Right lung (tissue), 5 donors: ENCODE results near the gene ATXN1. TPM values are rescaled to one million over a fixed set of nuclear protein-coding genes. Genes with fewer than 3 reads are reported as not detected.

Source experiments
- DNase-seq, 2 donors: peaks; one replicate each; pipeline ENCODE4 v3.0.0-alpha.2; 2013
- polyA plus RNA-seq, 5 donors: library from polyadenylated mRNA; unstranded; fragments of 120-200 nt; gene quantifications; one replicate each; pipeline versions ENCODE4 v1.2.1 to v1.2.3, GENCODE V29; 2013; ENCODE audit warnings: inconsistent platforms in 1 of 5, low replicate concordance in 1 of 5; ENCODE audit not compliant: insufficient read length in 5 of 5, insufficient read depth in 1 of 5

The ATXN1 gene
- polyA plus RNA-seq, 5 donors = 17.6 to 28.3 (median 25.1) TPM

DNA sequence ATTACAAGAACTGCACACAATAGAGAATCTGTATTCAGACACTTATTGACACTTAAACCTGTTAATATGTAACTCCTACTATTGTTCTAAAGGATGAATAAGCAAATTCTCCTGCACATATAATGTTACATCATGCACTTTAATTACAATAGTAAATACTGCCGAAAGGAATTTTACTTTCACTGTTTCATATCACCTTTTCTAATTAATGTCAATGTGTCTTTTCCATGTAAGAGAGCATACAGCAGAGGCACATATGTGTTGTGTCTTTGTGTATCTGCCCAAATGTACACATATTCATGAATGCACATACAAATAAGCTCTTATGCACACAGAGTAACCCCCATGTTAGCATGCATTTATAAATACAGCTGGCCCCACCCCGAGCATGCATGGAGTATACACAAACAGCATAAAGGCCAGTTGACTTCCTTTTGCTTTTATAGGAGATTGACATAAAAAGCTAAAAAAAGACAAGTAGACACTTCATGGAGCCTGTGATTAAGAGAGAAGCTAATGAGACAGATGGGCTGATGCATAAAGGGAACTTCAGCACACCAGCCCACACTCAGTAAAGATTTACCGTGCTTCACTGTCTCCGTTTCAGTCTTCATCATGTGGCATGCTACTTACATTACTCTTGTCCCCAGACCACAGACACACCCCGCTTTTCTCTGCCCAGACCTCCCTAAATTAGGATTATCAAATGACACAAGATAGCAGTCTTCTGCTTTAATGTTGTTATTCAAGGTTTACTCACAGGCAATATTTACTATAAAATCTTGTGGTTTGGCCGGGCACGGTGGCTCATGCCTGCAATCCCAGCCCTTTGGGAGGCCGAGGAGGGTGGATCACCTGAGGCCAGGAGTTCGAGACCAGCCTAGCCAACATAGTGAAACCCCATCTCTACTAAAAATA is 184.6 kb downstream of the ATXN1 start:
- no peak for DNase-seq

DNA sequence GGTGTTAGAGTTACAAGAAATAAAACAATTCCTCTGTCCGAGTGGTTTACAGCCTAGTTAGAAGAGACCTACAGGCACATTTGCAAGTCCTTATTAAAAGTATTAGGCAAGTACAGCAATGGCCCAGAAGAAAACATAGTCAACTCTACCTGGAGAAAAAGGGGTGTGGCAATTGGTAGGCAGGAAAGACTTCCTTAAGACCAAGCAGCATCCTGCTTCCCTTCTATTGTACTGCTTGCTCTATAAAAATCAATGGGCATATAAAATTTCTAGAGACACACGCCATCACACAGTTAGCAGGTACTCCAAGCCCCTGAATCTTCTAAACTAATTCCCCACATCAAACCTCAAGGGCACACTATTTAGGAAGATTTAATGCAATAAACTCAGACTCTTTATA is 185.6 kb downstream of the ATXN1 start:
- no peak for DNase-seq

DNA sequence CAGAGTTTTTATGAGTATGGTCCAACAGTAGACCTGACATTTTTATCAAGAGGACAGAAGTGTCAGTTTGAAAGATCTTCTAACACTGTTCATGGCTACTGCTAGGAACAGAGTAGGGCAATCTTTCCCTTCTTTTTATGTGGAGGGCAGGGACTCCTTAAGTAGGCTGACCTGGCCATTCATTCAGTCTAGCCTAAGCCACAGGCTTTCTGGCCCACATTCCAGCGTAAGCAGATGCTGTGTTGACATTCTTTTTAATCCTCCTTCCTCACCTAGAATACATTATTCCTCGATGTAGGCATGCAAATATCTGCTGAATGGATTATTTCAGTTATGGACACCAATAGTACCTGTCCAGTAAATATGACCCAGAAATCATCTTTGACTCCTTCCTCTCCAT is 188.3 kb downstream of the ATXN1 start:
- no peak for DNase-seq

DNA sequence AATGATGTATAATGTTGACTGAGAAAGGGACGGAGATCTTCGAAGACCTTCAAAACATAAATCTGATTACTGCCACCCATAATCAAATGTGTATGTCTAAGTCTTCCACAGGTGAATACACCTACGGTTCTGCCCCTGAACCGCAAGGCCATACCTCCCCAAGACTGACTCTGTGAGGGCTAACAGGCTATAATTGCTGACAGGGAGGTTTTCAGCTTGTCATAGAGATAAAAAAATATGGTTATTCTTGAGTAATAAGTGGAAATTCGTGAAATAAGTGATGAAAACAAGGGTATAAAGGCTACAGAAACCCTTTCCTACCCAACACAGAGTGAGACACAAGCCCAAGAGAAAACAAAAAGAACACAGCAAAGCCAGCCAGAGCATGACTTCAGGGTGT is 188.9 kb downstream of the ATXN1 start:
- no peak for DNase-seq

DNA sequence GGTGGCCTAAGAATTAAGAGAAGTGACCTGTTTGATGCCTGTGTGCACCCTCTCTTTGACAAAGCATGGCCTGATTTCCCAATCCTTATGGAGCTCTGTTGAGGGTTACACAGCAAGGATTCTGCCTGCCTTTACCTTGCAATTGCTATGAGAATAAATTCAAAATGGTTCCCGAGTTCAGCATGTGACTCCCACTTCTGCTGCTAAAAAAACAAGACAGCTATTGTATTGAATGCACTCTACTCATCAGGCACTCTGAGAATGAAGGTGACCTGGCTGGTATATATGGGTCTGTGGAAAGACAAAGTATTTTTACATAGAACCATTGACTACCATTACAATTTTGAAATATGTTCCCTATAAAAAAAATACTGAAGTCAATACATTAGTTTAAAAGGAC is 190.3 kb downstream of the ATXN1 start:
- no peak for DNase-seq

DNA sequence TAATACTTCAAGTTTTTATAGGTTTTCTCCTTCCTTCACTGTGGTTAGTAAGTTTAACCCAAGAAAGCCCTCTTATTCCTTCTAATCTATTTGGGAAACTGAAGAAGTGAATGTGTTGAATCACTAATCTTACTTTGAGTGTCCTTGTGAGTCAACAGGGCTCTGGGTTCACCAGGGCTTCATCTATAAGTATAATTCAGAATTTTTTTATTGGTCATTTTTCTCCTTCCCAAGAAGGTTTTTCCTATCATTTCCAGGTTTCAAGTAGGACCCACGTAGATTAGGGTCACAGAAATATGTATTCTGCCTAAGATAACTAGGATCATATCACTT is 191.1 kb downstream of the ATXN1 start:
- DNase-seq = no peak

DNA sequence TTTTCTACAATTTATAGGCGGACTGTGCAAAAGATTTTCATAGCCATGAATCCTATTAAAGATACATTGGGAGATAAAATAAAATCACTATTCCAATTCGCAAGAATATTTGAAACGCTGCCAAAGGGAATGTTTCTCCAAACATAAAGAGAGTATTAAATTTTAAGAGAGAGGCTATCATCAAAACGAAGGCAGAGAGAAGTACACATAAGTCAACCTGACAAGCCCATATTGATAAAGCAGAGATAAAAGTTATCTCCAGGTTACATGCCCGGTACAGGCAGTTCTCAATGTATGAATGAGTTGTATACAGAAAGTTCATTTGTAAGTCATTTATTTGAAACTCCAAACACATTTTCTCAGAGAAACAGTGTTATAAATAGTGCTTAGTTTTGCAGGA is 193.1 kb downstream of the ATXN1 start:
- DNase-seq = no peak

DNA sequence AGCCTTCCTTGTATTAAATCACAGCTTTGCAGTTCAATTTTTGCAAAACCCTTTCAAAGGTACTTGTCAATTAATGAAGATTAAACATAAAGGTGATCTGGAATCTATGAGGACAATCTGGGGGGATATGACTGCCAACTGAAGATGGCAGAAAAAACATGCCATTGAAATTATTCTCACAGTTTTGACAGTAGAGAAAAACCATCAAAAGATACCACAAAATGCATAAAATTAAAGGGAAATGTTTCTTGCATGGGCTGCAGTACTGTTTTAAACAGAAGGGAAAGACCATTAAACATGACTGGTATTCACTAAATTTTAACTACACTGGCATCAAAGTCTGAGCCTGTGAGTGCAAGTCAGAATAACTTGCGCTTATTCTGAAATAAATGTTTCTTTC is 194.2 kb downstream of the ATXN1 start:
- DNase-seq = no peak

DNA sequence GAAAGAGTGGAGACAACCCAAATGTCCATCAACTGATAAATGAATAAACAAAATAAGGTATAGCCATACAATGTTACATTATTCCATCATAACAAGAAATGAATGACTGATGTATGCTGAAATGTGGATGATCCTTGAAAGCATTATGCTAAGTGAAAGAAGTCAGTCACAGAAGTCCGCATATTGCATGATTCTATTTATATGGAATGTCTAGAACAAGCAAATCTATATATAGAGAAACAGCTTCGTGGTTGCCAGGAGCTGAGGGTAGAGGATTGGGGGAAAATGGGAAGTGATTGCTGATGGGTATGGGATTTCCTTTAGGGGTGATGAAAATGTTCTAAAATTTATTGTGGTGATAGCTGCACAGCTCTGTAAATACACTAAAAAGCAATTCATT is 196.8 kb downstream of the ATXN1 start:
- no peak for DNase-seq

DNA sequence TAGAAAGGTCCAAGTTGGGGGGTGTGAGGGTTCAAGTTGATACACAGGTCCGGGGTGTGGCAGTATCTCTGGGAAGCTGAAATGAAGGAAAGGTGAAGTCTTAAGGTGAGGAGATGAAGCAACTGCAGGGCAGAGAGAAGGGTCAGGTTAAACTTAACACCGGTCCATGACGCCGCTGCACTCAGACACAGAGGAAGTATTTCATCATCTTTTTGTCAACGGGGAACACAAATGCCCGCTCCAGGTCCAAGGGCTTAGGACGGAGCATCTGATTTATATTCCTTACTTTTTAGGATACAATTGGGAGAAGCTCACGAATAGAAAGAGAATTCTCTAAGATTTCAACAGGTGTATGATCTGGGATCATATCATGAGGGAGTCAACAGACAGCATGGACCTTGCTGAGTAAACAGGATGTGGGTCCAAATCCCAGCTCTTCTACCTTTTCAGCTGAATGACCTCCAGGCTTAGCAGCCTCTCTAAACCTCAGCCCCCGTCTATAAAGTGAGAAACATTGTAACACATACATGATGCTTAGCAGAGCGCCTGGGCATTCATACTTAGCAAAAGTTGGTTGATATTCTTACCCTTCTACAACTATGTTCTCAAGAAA is 197.5 kb downstream of the ATXN1 start:
- no peak for DNase-seq

DNA sequence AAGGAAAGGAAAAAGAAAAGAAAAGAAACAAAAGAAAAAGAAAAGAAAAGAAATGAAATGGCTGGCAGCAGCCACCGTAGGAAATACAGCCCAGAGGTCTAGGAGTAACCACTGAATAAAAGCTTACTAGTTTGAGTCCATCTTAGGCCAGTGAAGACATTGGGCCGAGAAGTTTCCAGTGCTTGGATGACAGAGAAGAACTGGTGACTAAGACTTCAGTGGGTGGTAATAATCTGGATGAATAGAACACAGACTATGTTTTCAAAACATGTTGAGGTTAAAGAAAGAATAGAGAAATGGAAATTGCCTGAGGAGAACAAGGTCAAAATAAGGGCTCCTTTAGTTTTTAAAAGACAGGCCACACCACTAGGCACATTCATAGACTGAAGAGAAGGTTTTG is 198.8 kb downstream of the ATXN1 start:
- no peak for DNase-seq

DNA sequence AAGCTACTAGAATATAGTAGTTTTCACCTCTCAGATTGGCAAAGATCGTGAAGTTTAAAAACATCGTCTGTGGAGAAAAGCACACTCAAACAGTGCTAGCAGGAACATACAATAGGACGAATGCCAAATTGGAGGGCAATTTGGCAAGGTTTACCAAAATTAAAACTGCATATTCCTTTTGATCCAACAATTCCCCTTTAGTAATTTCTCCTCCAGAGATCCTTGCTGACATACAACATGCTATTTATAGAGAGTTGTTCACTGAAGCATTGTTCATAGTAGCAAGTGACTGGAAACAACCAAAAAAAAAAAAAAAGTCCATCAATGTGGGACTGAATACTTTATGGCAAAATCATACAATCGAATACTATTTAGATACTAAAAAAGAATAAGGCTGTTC is 202.2 kb downstream of the ATXN1 start:
- no peak for DNase-seq

DNA sequence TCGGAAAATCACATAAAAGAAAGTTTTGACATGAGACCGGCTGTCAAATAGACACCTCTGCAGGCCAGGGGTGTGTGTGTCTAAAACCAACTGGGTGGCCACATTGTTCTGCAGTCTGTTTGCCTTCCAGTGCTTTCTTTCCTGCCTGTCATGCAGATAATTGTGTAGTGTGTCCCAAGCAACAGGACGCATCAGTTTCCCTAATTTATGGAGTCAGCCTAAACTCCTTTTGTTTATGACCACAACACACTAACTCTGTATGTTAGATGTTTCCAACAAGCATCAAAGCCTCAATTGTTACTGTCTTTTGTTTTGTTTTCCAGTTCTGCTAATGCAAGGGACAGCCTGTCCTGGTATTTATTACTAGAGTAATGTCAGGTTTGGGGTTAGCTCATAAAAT is 205.7 kb downstream of the ATXN1 start:
- DNase-seq = no peak

DNA sequence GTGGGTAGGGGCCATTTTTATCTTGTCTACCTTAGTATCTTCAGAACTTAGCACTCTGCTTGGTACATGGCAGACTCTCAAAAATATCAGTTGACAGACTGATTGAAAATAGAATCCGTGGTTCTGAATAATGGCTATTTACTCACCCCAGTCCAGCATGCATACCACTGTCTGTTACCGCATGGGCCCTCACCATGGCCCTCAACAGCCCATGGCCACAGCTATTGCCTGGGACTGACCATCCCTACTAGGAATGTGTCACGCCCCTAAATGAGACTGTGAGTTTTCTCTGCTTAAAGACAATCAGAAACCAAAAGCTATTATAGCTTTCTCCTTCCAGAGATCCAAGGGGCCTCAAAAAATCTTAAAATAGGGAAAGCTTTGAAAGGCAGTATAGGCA is 207.7 kb downstream of the ATXN1 start:
- DNase-seq = no peak

DNA sequence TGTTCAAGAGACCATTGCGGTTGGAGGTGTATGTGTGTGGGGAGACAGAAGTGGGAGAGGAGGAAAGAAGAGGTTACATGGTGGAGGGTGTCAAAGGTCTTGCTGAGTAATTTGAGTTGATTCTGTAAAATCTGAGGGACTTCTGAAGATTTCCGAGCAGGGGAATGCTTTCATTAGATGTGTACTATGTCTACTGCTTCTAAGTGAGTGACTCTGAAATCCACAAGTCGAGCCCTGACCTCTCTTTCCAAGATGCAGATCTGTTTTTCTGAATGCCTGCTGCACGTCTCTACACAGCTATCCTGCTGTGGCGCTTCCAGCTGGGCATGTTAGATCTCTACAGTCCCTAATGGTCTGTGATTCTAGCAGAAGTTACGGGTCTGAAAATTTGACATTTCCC is 209.8 kb downstream of the ATXN1 start:
- no peak for DNase-seq

DNA sequence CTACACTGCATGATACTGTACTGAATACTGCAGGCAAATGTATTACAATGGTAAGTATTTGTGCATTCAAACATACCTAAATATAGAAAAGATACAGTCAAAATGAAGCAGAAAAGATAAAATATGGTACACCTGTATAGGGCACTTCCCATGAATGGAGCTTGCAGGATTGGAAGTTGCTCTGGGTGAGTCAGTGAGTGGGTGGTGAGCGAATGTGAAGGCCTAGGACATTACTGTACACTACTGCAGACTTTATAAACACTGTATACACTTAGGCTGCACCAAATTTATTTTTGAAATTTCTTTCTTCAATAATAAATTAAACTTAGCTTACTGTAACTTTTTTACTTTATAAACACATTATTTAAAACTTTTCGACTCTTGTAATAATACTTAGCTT is 213.1 kb downstream of the ATXN1 start:
- no peak for DNase-seq

DNA sequence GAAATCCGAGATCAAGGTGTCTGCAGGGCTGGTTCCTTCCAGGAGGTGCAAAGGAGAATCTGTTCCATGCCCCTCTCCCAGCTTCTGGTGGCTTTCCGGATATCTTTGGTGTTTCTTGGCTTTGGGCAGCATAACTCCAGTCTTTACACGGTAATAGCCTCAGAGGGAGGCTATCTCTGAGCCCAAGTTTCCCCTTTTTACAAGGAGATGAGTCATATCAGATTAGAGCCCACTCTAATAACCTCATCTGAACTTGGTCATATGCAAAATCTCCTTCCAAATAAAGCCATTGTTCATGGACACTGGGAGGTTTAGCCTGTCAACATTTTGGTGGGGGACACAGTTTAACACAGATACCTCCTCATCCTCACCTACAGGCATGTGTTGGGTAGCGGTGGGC is 213.7 kb downstream of the ATXN1 start:
- no peak for DNase-seq

DNA sequence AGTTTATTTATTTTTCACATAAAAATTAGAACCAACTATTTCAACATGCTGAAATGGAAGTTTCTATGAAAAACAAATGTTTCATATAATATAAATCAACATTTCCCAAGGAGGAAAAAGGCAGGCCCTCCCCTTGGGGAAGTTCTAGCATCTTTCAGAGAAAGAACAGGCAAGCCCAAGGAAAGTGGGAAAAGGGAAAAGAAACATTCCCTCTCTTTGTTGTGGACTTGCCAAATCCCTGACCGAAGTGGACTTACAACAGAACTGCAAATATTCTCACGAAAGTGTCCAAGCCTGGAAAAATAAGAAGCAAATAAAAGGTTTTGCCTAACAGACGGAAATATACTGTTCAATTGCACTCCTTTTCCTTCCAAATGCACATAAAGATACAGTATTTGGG is 214.4 kb downstream of the ATXN1 start:
- DNase-seq = no peak

DNA sequence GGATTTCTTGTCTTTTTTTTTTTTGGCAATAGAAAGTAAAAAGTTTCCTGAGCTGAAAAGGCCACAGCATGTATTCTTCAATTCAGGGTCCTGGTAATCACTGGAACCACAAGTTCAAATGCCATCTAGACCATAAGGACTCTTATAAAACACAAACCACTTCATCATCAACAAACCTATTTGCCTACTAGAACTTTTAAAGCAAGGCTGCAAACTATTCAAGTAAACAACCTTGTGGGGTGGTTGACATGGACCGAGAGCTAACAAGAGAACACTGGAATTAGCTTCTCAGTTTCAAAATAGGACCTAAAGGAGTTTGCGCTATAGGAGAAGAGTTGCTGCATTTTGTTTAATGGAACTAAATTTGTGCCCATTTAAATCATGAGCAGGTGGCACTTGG is 215.9 kb downstream of the ATXN1 start:
- no peak for DNase-seq

DNA sequence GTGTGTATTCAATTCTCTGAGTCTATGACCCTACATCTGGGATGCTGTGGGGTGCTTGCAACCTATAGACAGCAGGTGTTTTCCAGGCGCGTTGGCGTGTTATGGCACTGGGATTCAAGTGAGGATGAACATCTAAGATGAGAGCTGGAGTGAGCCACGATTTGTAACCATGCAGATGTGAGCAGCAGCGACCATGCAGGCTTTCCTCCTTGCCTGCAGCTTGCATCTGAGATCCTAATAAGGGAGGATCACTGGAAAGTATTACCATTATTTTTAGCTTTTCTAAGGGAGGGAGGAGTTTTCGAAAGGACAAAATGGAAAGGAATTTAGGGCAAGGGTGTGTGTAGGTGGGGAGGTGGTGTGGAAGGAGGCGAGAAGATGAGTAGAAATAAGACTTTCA is 216.7 kb downstream of the ATXN1 start:
- DNase-seq = no peak

DNA sequence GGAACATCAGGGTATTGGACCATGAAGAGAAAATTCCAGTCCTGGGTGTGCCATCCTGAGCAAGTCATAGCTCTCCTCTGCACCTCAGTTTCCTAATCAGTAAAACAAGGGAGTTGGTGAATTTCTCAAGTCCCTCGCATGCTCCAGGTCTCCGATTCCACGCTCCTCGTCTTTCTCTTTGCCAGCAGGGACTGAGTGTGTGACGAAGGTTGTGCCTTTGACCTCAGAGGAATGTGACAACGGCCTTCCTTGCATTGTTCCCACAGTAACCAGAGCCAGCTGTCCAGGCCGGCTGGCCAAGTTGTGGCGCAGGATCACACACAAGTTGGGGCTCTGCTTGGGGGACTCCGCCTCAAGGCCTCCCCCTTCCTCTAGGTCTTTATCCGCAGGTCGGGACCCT is 217.3 kb downstream of the ATXN1 start:
- peak; percentile 33 to 37 for DNase-seq

DNA sequence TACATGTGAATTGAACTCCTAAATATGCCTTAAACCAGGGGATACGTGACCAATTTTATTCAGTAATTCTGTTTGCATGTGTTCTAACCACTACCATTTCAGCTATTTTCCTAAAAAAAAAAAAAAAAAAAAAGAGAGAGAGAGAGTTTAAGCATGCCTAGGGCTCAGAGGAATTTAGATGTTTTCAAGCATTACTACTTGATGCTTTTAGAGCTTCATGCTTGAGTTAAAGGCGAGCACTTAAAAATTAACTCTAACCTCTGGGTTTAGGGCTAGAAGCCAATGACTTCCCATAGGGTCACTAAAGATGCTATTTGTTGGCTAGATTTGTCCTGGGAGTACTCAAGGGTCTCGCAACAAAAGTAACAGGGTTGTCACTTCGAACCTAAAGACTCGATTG is 217.7 kb downstream of the ATXN1 start:
- no peak for DNase-seq

DNA sequence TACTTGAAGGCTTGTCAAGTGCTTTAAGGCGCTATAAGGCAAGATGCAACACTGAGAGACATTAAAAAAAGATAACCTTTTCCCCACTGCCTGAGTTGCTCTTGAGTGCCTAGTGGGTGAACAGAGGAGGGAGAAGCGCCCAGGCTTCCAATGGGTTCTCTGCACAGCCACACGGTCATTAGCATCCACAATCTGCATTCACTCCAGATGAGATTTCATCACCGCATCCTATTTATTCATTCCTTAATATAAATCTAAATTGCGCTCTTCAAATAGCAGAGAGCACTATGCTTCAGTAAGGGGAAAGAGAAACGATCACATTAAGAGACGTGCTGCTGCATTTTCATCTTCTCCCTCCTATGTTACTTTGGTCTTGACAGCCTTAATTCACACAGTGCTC is 219.2 kb downstream of the ATXN1 start:
- DNase-seq = no peak
